ENCODE results near the gene GLS2.

DNA sequence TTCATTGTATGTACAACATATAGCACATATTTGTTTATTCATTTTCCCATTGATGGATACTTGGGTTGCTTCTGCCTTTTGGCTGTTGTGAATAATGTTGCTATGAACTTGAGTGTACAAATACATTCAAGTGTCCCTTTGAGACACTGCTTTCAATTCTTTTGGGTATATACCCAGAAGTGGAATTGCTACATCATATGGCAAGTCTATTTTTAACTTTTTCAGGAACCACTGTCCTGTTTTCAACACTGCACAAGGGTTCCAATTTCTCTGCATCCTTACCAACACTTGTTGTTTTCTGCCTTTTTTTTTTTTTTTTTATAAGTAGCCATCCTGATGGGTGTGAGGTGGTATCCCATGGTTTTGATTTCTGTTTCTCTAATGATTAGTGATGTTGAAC is 49.6 kb upstream of the GLS2 start:
- TF ChIP-seq, protein P1, sequence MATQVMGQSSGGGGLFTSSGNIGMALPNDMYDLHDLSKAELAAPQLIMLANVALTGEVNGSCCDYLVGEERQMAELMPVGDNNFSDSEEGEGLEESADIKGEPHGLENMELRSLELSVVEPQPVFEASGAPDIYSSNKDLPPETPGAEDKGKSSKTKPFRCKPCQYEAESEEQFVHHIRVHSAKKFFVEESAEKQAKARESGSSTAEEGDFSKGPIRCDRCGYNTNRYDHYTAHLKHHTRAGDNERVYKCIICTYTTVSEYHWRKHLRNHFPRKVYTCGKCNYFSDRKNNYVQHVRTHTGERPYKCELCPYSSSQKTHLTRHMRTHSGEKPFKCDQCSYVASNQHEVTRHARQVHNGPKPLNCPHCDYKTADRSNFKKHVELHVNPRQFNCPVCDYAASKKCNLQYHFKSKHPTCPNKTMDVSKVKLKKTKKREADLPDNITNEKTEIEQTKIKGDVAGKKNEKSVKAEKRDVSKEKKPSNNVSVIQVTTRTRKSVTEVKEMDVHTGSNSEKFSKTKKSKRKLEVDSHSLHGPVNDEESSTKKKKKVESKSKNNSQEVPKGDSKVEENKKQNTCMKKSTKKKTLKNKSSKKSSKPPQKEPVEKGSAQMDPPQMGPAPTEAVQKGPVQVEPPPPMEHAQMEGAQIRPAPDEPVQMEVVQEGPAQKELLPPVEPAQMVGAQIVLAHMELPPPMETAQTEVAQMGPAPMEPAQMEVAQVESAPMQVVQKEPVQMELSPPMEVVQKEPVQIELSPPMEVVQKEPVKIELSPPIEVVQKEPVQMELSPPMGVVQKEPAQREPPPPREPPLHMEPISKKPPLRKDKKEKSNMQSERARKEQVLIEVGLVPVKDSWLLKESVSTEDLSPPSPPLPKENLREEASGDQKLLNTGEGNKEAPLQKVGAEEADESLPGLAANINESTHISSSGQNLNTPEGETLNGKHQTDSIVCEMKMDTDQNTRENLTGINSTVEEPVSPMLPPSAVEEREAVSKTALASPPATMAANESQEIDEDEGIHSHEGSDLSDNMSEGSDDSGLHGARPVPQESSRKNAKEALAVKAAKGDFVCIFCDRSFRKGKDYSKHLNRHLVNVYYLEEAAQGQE (IDR thresholded peaks at IDR 0.05; ENCODE audit: insufficient read depth in 1 of 2, low read depth in 2 of 2, low read length in 2 of 2): no peak
- TF ChIP-seq POLR2AphosphoS5 (IDR thresholded peaks at IDR 0.05; ENCODE audit: low read depth, low read length): no peak

Measured in PFSK-1 (cell line).